KOPT-K1 (cell line): ENCODE results near the gene KIAA1671.
"Not testable (repeated sequence)": the region's sequence is repeated elsewhere in the genome, so short reads cannot be mapped to it uniquely, and the experiment has no call there.

ENCODE experiments used
- H3K27ac ChIP-seq: fragments of 200-600 bp; sonication (generic); 2 replicates; pipeline ENCODE4 v1.5.1; 2016; ENCODE audit warnings: antibody characterized with exemption, mild to moderate bottlenecking, low read depth, low read length; ENCODE audit not compliant: poor library complexity, severe bottlenecking
- H3K36me3 ChIP-seq: fragments of 200-600 bp; sonication (generic); 2 replicates; pipeline ENCODE4 v1.5.1; 2017; ENCODE audit warnings: antibody characterized with exemption, mild to moderate bottlenecking, low read length, moderate library complexity; ENCODE audit not compliant: insufficient read depth
- H3K9me3 ChIP-seq: fragments of 200-600 bp; sonication (generic); 2 replicates; pipeline ENCODE4 v1.5.1; 2017; ENCODE audit warnings: antibody characterized with exemption, low read length, mild to moderate bottlenecking; ENCODE audit not compliant: insufficient read depth, poor library complexity, severe bottlenecking

Gene KIAA1671

DNA sequence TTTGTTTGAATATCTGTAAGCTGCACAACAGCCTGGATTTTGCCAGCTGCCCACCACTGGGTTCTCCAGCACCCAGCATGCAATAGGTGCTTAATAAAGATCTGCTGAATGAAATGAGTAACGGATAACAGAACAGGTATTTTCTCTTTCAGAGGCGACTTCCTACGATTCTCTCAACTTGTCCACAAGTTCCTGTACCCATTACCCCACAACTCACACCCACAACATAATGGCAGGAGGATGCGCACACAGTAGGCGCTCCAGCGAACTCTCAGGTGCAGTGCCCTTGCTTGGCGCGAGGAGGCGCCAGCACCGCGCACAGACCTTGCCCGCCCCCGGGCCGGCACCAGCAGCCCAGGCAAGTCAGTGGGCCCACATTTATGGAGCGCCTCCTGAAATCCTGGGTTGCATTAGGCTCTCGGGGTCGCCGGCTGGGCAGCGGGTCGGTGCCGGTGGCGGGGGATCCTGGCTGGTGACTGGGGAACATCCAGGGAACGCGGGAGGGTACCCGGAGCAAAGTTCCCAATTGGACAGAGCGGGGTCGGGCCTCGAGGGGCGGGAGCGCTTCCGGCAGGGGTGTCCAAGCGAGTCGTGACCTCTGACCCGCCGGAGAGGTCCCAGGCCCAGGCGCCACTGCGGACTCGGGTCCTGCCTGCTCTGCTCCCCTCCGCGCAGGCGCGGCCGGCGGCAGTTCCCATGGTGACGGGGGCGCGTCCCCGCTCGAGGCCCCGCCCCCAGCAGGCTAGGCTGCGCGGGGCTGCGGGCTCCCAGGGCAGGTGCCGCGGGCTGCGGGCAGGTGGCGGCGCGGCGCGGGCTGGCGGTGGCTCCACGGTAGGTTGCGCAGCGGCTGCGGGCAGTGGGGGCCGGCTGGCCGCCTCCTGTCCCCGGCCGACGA lies at the start of gene KIAA1671:
TSS of gene KIAA1671 (plus strand) at position 775 of the 895 bp plus-strand sequence. CDS start 75,284 bp downstream, outside the sequence.
- H3K36me3 ChIP-seq = no peaks in the 10 kb centered on the region
- H3K27ac ChIP-seq = no peak within 1 kb of the TSS
- peaks cover 10% of the 10 kb centered on the region for H3K9me3 ChIP-seq

DNA sequence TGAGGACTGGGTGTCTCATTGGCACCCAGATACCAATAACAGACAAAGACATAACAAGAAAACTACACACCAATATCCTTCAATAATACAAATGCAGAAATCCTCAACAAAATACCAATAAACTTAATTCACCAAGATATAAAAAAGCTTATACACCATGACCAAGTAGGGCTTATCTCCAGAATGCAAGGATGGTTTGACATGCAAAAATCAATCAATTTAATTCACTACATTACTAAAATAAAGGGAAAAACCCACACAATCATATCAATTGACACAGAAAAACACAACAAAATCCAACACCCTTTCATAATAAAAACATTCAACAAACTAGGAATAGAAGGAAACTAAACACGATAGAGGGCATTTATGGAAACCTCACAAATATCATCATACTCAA lies 46.6 kb upstream of the KIAA1671 start:
- no peaks in the 10 kb centered on the region for H3K36me3 ChIP-seq

DNA sequence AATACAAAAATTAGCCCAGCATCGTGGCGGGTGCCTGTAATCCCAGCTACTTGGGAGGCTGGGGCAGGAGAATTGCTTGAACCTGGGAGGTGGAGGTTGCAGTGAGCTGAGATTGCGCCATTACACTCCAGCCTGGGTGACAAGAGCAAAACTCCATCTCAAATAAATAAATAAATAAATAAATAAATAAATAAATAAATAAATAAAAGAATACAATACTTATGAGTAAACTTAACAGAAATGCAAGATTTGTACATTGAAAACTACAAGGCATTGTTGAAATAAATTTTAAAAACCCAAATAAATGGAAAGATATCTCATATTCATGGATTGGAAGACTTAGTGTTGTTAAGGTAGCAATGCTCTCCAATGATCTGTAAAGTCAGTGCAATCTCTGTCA lies 45.4 kb upstream of the KIAA1671 start:
- H3K9me3 ChIP-seq = peaks cover 22% of the 10 kb centered on the region
- not testable (repeated sequence) for H3K27ac ChIP-seq, H3K36me3 ChIP-seq

More for the DNA sequence above, 46.6 kb upstream of the KIAA1671 start:
- Histone ChIP-seq H3K9me3 (peaks cover 22% of the 10 kb centered on the region), H3K27ac (no peak overlapping the region)

DNA sequence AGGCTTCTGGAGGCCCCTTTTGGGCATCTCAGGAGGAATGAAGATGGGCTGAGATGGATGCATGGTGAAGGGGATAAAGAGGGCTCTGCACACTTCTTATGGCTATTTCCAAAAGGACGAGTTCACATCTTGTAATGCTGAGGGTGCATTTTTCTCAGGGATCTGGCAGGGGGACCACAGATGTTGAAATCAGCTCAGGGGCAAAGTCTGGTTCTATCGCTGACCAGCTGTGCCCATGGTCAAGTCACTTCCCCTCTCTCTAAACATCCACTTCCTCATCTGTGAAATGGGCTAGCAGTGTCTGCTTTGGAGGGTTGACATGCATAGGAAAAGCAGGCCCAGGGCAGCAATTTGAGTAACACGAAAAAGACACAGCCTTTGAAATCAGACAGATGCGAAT lies 32.5 kb upstream of the KIAA1671 start:
- Histone ChIP-seq H3K36me3 (no peaks in the 10 kb centered on the region), H3K27ac (no peak overlapping the region), H3K9me3 (no peaks in the 10 kb centered on the region)

DNA sequence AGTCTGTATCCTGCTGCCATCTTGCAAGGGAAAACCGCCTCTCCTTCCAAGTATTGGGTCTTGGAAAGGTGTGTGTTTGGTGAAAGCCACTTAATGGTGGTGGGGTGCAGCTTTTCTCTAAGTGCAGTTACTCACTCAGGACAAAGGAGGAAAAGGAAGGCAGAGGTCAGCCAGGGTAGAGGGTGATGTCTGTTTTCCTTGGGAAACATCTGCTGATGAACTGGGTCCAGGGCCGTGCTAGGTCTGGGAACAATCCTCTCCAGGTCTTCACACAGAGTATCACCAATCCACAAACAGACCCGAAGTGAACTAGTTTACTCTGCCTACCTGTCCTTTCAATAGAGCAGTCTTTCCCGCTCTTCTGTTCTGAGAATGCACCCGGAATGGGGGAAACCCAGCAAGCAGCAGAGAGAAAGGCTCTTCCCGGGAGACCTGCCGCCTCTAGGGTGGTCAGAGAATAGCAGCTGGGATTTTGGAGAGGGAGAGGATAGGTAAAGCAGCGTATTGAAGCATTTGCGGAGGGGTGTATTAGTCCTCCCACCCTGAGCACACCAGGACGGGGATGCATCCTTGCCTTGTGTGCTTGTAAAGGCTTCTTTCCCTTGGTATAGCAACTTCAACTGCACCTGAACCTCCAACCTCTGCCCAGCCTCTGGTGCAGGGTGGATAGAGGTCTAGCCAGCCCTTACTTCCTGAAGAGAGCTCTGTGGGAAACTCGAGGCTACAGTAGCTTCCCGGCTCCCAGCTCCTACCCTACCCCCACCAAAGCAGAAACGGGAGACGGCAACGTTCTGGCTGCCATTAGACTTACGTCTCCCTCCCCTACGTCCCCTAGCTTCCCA lies 26.7 kb upstream of the KIAA1671 start:
- no peaks in the 10 kb centered on the region for H3K36me3 ChIP-seq
- H3K27ac ChIP-seq = no peak overlapping the region
- H3K9me3 ChIP-seq = no peaks in the 10 kb centered on the region

DNA sequence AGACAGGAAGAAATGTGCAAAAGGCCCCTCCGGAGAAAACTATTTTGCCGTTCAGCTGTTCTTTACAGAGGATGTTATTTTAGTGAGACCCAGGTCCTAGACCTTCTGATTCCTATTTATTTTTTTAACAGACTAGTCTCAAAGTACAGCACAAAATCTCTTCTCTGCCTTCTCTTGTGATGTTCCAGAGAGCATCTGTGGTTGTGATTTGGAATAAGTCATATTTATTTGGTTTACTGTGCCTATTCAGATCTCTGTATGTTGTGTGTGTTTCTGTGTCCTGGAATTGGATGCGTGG lies 26.1 kb upstream of the KIAA1671 start:
- no peaks in the 10 kb centered on the region for H3K36me3 ChIP-seq
- no peak overlapping the region for H3K27ac ChIP-seq
- no peaks in the 10 kb centered on the region for H3K9me3 ChIP-seq

DNA sequence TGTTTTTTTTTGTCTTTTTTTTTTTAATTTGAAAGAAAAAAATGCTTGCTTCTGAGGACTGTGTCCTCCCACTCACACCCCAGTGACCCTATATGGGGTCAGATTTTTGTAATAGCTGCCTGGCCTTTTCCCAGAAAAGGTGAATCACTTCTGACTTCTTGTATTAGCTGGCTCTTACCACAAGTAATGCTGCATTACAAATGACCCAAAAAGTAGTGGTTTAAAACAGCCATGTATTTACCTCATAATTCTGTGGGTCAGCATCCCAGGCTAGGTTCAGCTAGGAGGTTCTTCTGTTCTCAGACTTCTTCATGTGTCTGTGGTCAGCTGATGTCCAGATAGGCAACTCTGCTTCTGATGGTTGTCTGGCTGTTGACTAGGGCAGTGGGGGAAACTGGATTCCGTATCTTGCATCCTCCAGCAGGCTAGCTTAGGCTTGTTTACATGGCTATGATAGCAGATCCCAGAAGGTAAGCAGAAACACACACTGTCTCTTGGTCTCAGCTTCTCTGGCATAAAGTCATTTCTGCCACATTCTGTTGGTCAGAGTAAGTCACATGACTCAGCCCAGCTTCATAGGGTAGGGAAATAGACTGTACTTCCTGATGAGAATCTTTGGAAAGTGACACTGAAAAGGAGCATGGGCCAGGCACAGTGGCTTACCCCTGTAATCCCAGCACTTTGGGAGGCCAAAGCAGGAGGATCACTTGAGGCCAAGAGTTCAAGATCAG lies 25.5 kb upstream of the KIAA1671 start:
- H3K36me3 ChIP-seq = no peaks in the 10 kb centered on the region
- H3K27ac ChIP-seq = no peak overlapping the region
- no peaks in the 10 kb centered on the region for H3K9me3 ChIP-seq

DNA sequence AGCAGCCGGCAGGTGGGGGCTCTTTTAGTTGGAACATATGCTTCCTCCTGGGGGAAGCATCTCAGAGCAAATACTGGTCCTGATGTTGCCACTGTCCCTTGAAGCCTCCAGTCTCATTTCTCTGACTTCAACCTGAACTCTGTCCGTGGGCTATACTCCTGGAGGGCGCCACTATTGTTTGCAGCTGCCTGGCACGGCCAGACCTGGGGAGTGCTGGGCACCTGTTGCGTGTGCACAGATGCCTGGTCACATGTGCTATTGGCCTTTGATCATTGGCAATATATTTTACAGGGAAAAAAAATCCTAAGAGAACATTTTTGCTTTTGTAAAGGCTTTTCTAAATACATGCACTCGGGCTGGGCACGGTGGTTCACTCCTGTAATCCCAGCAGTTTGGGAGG lies 24.2 kb upstream of the KIAA1671 start:
- Histone ChIP-seq H3K9me3 (no peaks in the 10 kb centered on the region), H3K36me3 (no peaks in the 10 kb centered on the region), H3K27ac (no peak overlapping the region)

DNA sequence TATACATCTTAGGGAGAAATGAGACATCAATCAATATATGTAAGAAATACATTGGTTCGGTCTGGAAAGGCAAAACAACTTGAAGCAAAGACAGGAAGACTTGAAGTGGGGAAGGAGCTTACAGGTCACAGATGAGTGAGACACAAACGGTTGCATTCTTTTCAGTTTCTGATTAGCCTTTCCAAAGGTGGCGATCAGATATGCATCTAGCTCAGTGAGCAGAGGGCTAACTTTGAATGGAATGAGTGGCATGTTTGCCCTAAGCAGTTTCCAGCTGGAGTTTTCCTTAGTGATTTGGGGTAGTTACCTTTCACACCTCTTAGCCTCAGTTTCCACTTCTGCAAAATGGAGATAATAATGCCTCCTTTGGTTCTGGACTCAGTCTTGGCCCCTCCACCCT lies 21.8 kb upstream of the KIAA1671 start:
- Histone ChIP-seq H3K27ac (no peak overlapping the region), H3K9me3 (no peaks in the 10 kb centered on the region), H3K36me3 (no peaks in the 10 kb centered on the region)

DNA sequence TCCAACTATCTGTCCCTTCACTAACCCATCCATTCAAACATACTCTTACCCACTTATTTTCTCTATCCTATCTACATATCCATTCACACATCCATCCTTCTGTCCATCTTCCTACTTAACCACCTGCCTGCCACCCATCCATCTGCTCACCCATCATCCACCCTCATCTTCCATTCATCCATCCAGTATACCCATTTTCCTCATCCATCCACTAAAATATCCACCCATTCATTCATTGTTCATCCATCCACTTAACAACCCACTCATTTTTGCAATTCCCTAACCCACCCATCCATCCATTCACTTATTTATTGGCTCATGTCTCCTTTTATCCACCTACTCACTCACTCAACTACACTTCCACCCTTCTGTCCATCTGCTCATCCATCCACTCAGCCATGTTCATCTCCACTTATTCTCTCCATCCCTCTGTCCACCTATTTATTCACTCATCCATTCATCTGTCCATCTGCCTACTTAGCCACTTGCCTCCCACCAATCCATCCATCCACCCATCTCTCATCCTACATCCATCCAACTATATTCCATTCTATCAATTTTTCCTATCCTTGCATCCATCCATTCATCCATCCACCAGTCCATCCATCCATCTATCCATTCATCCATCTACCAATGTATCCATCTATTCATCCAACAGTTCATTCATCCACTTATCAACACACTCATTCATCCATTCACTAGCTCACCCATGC lies 16.6 kb upstream of the KIAA1671 start:
- Histone ChIP-seq H3K27ac (no peak overlapping the region), H3K9me3 (no peaks in the 10 kb centered on the region), H3K36me3 (no peaks in the 10 kb centered on the region)

DNA sequence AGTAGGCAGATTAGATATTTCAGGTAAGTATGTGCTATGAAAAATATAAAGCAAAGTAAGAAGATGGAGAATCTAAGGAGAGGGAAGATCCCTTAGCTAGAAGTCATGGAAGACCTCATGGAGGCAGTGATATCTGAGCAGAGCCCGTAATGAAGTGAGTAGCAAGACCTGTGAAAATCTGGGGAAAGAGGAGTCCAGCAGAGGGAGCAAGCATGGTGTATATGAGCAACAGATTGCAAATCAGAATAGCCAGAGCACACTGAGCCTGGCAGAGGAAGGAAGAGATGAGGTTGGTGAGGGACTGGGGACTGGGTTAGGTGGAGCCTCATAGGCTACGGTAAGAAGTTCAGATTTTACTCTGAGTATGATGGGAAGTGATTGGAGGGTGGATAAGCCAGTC lies 15.4 kb upstream of the KIAA1671 start:
- Histone ChIP-seq H3K27ac (no peak overlapping the region), H3K9me3 (no peaks in the 10 kb centered on the region), H3K36me3 (no peaks in the 10 kb centered on the region)

DNA sequence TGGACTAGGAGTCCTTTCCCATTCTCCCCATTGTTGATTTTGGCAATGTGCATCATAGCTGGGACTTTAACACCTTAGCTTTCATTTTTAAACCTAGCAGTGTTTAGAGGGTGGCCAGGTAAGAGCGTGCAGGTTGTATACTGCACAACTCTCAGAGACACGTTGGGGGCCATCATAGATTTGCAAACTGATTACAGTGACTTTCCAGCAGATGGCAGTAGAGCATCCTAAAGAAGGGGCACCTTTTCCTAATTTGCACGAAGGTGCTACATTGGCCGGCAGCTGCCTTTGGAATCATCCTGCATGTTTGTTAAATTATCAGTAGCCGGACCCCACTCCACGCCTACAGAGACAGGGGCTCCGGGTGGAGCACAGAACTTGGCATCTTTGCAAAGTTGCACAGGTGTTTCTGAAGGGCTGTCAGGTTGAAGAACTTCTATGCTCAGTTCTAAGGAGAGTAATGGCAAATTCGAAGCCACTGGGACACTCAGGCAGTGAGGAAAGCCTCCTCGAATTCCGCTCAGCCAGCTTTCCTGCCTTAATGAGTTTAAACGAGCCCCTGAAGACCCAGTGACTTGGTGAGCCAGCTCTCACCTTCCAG lies 13.7 kb upstream of the KIAA1671 start:
- Histone ChIP-seq H3K9me3 (no peaks in the 10 kb centered on the region), H3K36me3 (no peaks in the 10 kb centered on the region), H3K27ac (no peak overlapping the region)

DNA sequence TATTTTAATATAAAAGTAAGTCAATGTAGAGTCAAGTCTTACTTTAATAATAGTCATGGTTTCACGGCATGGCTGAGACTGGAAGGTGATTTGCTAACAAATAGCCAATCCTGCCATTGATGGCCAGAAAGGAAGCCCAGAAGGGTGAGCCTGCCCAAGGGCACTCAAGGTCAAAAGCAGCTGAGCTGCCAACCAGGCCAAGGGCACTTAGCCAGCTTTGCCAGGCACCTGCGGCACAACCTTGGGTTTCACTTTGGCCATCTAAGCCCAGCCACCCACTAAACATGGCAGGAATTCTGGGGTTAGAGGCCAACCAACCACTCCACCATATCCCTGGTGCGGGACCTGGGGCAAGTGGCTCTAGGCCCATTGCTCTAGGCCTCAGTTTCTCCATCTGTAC lies 10.2 kb upstream of the KIAA1671 start:
- Histone ChIP-seq H3K27ac (no peak overlapping the region), H3K36me3 (no peaks in the 10 kb centered on the region), H3K9me3 (no peaks in the 10 kb centered on the region)

DNA sequence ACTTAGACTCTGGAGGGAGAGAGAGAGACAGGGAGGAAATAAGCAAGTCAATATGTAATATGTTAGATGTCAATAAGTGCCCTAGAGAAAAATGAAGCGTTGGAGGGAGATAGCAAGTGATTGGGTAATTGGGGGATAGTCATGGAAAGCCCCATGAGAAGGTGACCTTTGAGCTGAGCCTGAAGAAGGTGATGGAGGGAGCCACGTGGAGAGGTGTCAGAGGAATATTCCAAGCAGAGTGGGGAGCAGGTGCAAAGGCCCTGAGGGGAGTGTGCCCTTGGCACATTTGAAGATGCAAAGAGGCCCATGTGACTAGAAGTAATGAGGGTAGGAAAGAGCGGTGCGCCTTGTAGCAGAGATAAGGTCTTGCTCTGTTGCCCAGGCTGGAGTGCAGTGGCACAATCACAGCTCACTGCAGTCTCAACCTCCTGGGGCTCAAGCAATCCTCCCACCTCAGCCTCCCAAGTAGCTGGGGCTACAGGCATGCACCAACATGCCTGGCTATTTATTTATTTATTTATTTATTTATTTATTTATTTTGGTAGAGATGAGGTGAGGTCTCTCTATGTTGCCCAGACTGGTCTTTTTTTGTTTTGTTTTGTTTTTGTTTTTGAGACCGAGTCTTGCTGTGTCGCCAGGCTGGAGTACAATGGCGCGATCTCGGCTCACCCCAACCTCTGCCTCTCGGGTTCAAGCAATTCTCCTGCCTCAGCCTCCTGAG lies 8.1 kb upstream of the KIAA1671 start:
- Histone ChIP-seq H3K27ac (no peak overlapping the region), H3K36me3 (no peaks in the 10 kb centered on the region), H3K9me3 (no peaks in the 10 kb centered on the region)
